IMR-90 (cell line): Measurements from ENCODE around the gene CAP2. TPM values are rescaled to one million over a fixed set of nuclear protein-coding genes. Genes with fewer than 3 reads are reported as not detected.

Source experiments
- ATAC-seq: fragments of 200-7000 bp; cut with Tn5 transposase; 2 replicates; pipeline ENCODE4 v1.9.1; 2020; ENCODE audit warnings: low read depth, mild to moderate bottlenecking, moderate library complexity
- BruUV-seq: library from RNA; stranded (reverse); fragments of 400-500 nt; replicated peaks from 2 replicates; lab custom pipeline; 2021; lab: Mats Ljungman, UMichigan
- CTCF ChIA-PET: fragments of 300-600 bp; formaldehyde crosslinking; extraction: SDS; loops from one replicate; lab custom pipeline; 2021; ENCODE audit warnings: antibody characterized with exemption; lab: Yijun Ruan, JAX
- POLR2A ChIA-PET: fragments of 300-600 bp; sonication (Branson Sonifier 250); formaldehyde crosslinking; loops from one replicate; lab custom pipeline; 2022; ENCODE audit warnings: antibody characterized with exemption; ENCODE audit not compliant: unreplicated experiment; lab: Charles Lee
- DNase-seq: peaks from one replicate; pipeline ENCODE4 v3.0.0; 2013
- H2AFZ ChIP-seq: replicated peaks from 2 replicates; pipeline ENCODE3; 2013; ENCODE audit warnings: low read length, mild to moderate bottlenecking; ENCODE audit not compliant: poor library complexity
- H2AK5ac ChIP-seq: 2 replicates; pipeline ENCODE4 v1.6.1; 2013; ENCODE audit warnings: low read depth, low read length, inconsistent platforms
- H2AK9ac ChIP-seq: replicated peaks from 2 replicates; pipeline ENCODE3; 2013; ENCODE audit warnings: mild to moderate bottlenecking, low read depth, low read length, moderate library complexity; ENCODE audit not compliant: poor library complexity
- H2BK120ac ChIP-seq: 2 replicates; pipeline ENCODE4 v1.6.1; 2013; ENCODE audit warnings: low read depth, low read length, inconsistent platforms
- H2BK15ac ChIP-seq: 3 replicates; pipeline ENCODE4 v1.6.1; 2013; ENCODE audit warnings: low read depth, low read length, inconsistent platforms
- H2BK20ac ChIP-seq: 2 replicates; pipeline ENCODE4 v1.6.1; 2013; ENCODE audit warnings: low read depth, mild to moderate bottlenecking, inconsistent platforms, low read length, moderate library complexity
- H2BK5ac ChIP-seq: 2 replicates; pipeline ENCODE4 v1.6.1; 2013; ENCODE audit warnings: mild to moderate bottlenecking, low read depth, low read length, inconsistent platforms; ENCODE audit not compliant: poor library complexity, severe bottlenecking
- H3K14ac ChIP-seq: replicated peaks from 2 replicates; pipeline ENCODE4 v1.6.1; 2013; ENCODE audit warnings: low read depth, low read length, inconsistent platforms
- H3K18ac ChIP-seq: 2 replicates; pipeline ENCODE4 v1.6.1; 2013; ENCODE audit warnings: low read depth, low read length, control low read depth
- H3K23ac ChIP-seq: 2 replicates; pipeline ENCODE4 v1.6.1; 2013; ENCODE audit warnings: low read depth, low read length, inconsistent platforms
- H3K27ac ChIP-seq: 2 replicates; pipeline ENCODE4 v1.5.1; 2013; ENCODE audit warnings: mild to moderate bottlenecking, control low read depth, low read length; ENCODE audit not compliant: insufficient read depth
- H3K27me3 ChIP-seq: 2 replicates; pipeline ENCODE4 v1.6.1; 2013; ENCODE audit warnings: low read length; ENCODE audit not compliant: control insufficient read depth, insufficient read depth
- H3K36me3 ChIP-seq: 2 replicates; pipeline ENCODE4 v1.6.1; 2013; ENCODE audit warnings: low read length, mixed read lengths; ENCODE audit not compliant: control insufficient read depth, insufficient read depth
- H3K4ac ChIP-seq: 2 replicates; pipeline ENCODE4 v1.6.1; 2013; ENCODE audit warnings: low read depth, low read length, inconsistent platforms
- H3K4me1 ChIP-seq: 2 replicates; pipeline ENCODE4 v1.6.1; 2013; ENCODE audit warnings: low read length, mixed read lengths; ENCODE audit not compliant: control insufficient read depth, insufficient read depth
- H3K4me2 ChIP-seq: 2 replicates; pipeline ENCODE4 v1.6.1; 2013; ENCODE audit warnings: low read depth, mild to moderate bottlenecking, control low read depth, low read length, moderate library complexity
- H3K4me3 ChIP-seq: 2 replicates; pipeline ENCODE4 v1.5.1; 2013; ENCODE audit warnings: low read depth, mild to moderate bottlenecking, control low read depth, low read length, moderate library complexity; ENCODE audit not compliant: insufficient read depth
- H3K56ac ChIP-seq: 2 replicates; pipeline ENCODE4 v1.6.1; 2013; ENCODE audit warnings: low read length, inconsistent platforms; ENCODE audit not compliant: insufficient read depth; ENCODE audit errors: extremely low read depth
- H3K79me1 ChIP-seq, 2 experiments: 2 replicates each; pipeline ENCODE4 v1.6.1; 2013; ENCODE audit warnings: low read length in 2 of 2, inconsistent platforms in 1 of 2, low read depth in 1 of 2
- H3K9ac ChIP-seq: 2 replicates; pipeline ENCODE4 v1.6.1; 2013; ENCODE audit warnings: low read depth, low read length, control low read depth
- H3K9me1 ChIP-seq: 2 replicates; pipeline ENCODE4 v1.6.1; 2013; ENCODE audit warnings: low read length, inconsistent platforms; ENCODE audit not compliant: insufficient read depth
- H3K9me3 ChIP-seq: 2 replicates; pipeline ENCODE4 v1.6.1; 2013; ENCODE audit warnings: low read length; ENCODE audit not compliant: control insufficient read depth, insufficient read depth
- H4K20me1 ChIP-seq: 2 replicates; pipeline ENCODE4 v1.6.1; 2013; ENCODE audit warnings: low read length, inconsistent platforms; ENCODE audit not compliant: insufficient read depth
- H4K5ac ChIP-seq: 2 replicates; pipeline ENCODE4 v1.6.1; 2013; ENCODE audit warnings: mild to moderate bottlenecking, low read depth, low read length, control low read depth
- H4K8ac ChIP-seq, 2 experiments: 2 replicates each; pipeline ENCODE4 v1.6.1; 2013; ENCODE audit warnings: low read depth in 2 of 2, low read length in 2 of 2, control low read depth in 1 of 2, inconsistent platforms in 1 of 2
- H4K91ac ChIP-seq: 2 replicates; pipeline ENCODE4 v1.6.1; 2013; ENCODE audit warnings: low read depth, low read length, inconsistent platforms; ENCODE audit not compliant: insufficient read depth
- BHLHE40 ChIP-seq: fragments of 150-350 bp; IDR thresholded peaks from 2 replicates; pipeline ENCODE4 v1.6.1; 2016; ENCODE audit warnings: mild to moderate bottlenecking, low read depth, low read length
- CEBPB ChIP-seq: IDR thresholded peaks from 2 replicates; pipeline ENCODE4 v1.6.1; 2012; ENCODE audit warnings: low read depth, low read length, improper control_type of control experiment
- CHD1 ChIP-seq: IDR thresholded peaks from 2 replicates; pipeline ENCODE4 v1.6.1; 2012; ENCODE audit warnings: low read depth, low read length, improper control_type of control experiment
- FOS ChIP-seq: fragments of 150-350 bp; IDR thresholded peaks from 2 replicates; pipeline ENCODE4 v1.6.1; 2016; ENCODE audit warnings: low read depth, low read length
- MAFK ChIP-seq: IDR thresholded peaks from 2 replicates; pipeline ENCODE4 v1.6.1; 2012; ENCODE audit warnings: low read depth, low read length, improper control_type of control experiment
- MAZ ChIP-seq: IDR thresholded peaks from 2 replicates; pipeline ENCODE4 v1.6.1; 2012; ENCODE audit warnings: low read depth, mild to moderate bottlenecking, low read length, improper control_type of control experiment, moderate library complexity, borderline replicate concordance
- MXI1 ChIP-seq: IDR thresholded peaks from 2 replicates; pipeline ENCODE4 v1.6.1; 2012; ENCODE audit warnings: low read depth, mild to moderate bottlenecking, low read length, moderate library complexity, borderline replicate concordance
- NFE2L2 ChIP-seq: fragments of 150-350 bp; IDR thresholded peaks from 2 replicates; pipeline ENCODE4 v1.6.1; 2016; ENCODE audit warnings: low read depth, mild to moderate bottlenecking, low read length
- POLR2A ChIP-seq: IDR thresholded peaks from 2 replicates; pipeline ENCODE4 v1.6.1; 2012; ENCODE audit warnings: mild to moderate bottlenecking, low read depth, low read length
- RAD21 ChIP-seq: IDR thresholded peaks from 2 replicates; pipeline ENCODE4 v1.6.1; 2012; ENCODE audit warnings: low read length, improper control_type of control experiment
- RCOR1 ChIP-seq: IDR thresholded peaks from 2 replicates; pipeline ENCODE4 v1.6.1; 2012; ENCODE audit warnings: mild to moderate bottlenecking, low read length, improper control_type of control experiment; ENCODE audit not compliant: insufficient replicate concordance
- RFX5 ChIP-seq: IDR thresholded peaks from 2 replicates; pipeline ENCODE4 v1.8.0; 2012; ENCODE audit warnings: low read depth, mild to moderate bottlenecking, low read length, moderate library complexity
- SMC3 ChIP-seq: fragments of 150-350 bp; IDR thresholded peaks from 2 replicates; pipeline ENCODE4 v1.6.1; 2016; ENCODE audit warnings: low read depth, mild to moderate bottlenecking, antibody characterized with exemption, low read length, moderate library complexity
- WGBS, 2 experiments: methylation state at CpG; one replicate each; pipeline versions ENCODE4 v1.1.5 to v1.1.7; 2013; ENCODE audit warnings: missing lambda C conversion rate in 2 of 2; ENCODE audit not compliant: insufficient read length in 1 of 2; ENCODE audit errors: extremely low coverage in 2 of 2; 5-methylcytosine and 5-hydroxymethylcytosine counted together
- dilution Hi-C: fragments of 300-500 bp; cut with HindIII; formaldehyde crosslinking; loops from one replicate; pipeline ENCODE4 v1.14.3; 2018; ENCODE audit warnings: low sequenced_read_pairs; ENCODE audit not compliant: unreplicated experiment
- in situ Hi-C: fragments of 300-500 bp; cut with MboI; formaldehyde crosslinking; loops from 3 replicates; pipeline ENCODE4 v1.14.3; 2019; ENCODE audit warnings: low sequenced_read_pairs, inconsistent platforms, mixed read lengths
- intact Hi-C: fragments of 100-400 bp; cut with micrococcal nuclease; formaldehyde crosslinking; loops from 2 replicates; pipeline ENCODE4 v1.10.0; 2022
- polyA plus RNA-seq, 3 experiments: library from polyadenylated mRNA; depleted of rRNA; stranded (reverse); fragments of >200 nt; gene quantifications; 2 replicates each; pipeline ENCODE4 v1.2.3, GENCODE V29; 2012; ENCODE audit warnings: low replicate concordance in 1 of 3
- total RNA-seq: library from RNA; depleted of rRNA; stranded (reverse); fragments of >200 nt; gene quantifications from 2 replicates; pipeline ENCODE4 v1.2.3, GENCODE V29; 2012
- TF ChIP-seq, protein P1 (sequence below): conservative IDR thresholded peaks from 2 replicates; pipeline ENCODE4 v1.5.1; 2012; ENCODE audit warnings: mild to moderate bottlenecking, low read depth, low read length, improper control_type of control experiment
- TF ChIP-seq, protein P2 (sequence below): fragments of 150-350 bp; IDR thresholded peaks from 2 replicates; pipeline ENCODE4 v1.6.1; 2016; ENCODE audit warnings: low read depth, mild to moderate bottlenecking, low read length, moderate library complexity, borderline replicate concordance
- TF ChIP-seq, protein P3 (sequence below): fragments of 150-350 bp; IDR thresholded peaks from 2 replicates; pipeline ENCODE4 v1.6.1; 2017; ENCODE audit warnings: mild to moderate bottlenecking, antibody characterized with exemption, low read length, low read depth

The CAP2 gene
- total and polyA plus RNA-seq, 2 of the 4 experiments (the other 2 are of a cell fraction) = 14.5 to 27.5 TPM

DNA sequence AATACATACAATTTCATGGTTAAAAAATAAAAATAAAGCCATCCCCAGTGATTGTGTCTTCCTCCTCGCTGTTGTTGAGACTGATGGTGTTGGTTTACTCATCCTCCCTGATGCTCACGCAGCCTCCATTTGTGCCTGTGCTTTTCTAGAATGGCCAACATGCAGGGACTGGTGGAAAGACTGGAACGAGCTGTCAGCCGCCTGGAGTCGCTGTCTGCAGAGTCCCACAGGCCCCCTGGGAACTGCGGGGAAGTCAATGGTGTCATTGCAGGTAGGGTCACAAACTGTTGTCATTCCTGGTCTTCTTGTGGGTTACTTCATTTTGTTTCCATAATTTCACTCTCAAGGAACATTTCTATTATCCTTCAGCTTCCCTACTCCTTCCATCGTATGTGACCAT is 28.0 kb downstream of the CAP2 start:
- Histone ChIP-seq H2AK5ac (no peak overlapping the region; the same call in 1 of the 2 replicates), H2BK120ac (no peak overlapping the region), H3K9ac (no peak overlapping the region), H2AFZ (no peak overlapping the region), H2BK15ac (no peak overlapping the region), H2AK9ac (no peak overlapping the region), H3K4me2 (no peak overlapping the region), H3K27me3 (no peaks in the 10 kb centered on the region), H3K4me3 (no peak overlapping the region), H3K56ac (no peak overlapping the region), H3K23ac (no peak overlapping the region), H3K36me3 (peaks cover 6% of the 10 kb centered on the region), H4K91ac (no peak overlapping the region), H3K14ac (no peak overlapping the region), H3K4ac (no peak overlapping the region), H2BK20ac (no peak overlapping the region), H3K27ac (no peak overlapping the region), H3K9me3 (no peaks in the 10 kb centered on the region), H3K4me1 (peaks cover 18% of the 10 kb centered on the region), H3K9me1 (peaks cover 7% of the 10 kb centered on the region), H3K79me1 (peaks cover 19 to 59% of the 10 kb centered on the region in 2 experiments; a peak in 3 of 4 replicates), H3K18ac (no peak overlapping the region), H4K5ac (no peak overlapping the region), H4K8ac (no peak overlapping the region), H2BK5ac (no peak overlapping the region), H4K20me1 (0 out of 2 replicates have a peak, but pooled peaks cover 4% of the 10 kb centered on the region)
- TF ChIP-seq RFX5 (no peak), FOS (no peak), BHLHE40 (no peak), MAFK (no peak), SMC3 (no peak), MAZ (no peak), NFE2L2 (no peak), RCOR1 (no peak), CEBPB (no peak), POLR2A (no peak), MXI1 (no peak), RAD21 (no peak), CHD1 (no peak)
- TF ChIP-seq, protein P1, sequence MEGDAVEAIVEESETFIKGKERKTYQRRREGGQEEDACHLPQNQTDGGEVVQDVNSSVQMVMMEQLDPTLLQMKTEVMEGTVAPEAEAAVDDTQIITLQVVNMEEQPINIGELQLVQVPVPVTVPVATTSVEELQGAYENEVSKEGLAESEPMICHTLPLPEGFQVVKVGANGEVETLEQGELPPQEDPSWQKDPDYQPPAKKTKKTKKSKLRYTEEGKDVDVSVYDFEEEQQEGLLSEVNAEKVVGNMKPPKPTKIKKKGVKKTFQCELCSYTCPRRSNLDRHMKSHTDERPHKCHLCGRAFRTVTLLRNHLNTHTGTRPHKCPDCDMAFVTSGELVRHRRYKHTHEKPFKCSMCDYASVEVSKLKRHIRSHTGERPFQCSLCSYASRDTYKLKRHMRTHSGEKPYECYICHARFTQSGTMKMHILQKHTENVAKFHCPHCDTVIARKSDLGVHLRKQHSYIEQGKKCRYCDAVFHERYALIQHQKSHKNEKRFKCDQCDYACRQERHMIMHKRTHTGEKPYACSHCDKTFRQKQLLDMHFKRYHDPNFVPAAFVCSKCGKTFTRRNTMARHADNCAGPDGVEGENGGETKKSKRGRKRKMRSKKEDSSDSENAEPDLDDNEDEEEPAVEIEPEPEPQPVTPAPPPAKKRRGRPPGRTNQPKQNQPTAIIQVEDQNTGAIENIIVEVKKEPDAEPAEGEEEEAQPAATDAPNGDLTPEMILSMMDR = no peak
- TF ChIP-seq, protein P2, sequence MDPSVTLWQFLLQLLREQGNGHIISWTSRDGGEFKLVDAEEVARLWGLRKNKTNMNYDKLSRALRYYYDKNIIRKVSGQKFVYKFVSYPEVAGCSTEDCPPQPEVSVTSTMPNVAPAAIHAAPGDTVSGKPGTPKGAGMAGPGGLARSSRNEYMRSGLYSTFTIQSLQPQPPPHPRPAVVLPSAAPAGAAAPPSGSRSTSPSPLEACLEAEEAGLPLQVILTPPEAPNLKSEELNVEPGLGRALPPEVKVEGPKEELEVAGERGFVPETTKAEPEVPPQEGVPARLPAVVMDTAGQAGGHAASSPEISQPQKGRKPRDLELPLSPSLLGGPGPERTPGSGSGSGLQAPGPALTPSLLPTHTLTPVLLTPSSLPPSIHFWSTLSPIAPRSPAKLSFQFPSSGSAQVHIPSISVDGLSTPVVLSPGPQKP = no peak
- TF ChIP-seq, protein P3, sequence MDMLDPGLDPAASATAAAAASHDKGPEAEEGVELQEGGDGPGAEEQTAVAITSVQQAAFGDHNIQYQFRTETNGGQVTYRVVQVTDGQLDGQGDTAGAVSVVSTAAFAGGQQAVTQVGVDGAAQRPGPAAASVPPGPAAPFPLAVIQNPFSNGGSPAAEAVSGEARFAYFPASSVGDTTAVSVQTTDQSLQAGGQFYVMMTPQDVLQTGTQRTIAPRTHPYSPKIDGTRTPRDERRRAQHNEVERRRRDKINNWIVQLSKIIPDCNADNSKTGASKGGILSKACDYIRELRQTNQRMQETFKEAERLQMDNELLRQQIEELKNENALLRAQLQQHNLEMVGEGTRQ = no peak
- WGBS, 2 experiments = no CpG with 5 or more reads among the region's 7 CpGs
- BruUV-seq = no TSS peak
- intact Hi-C loops = no loop called here
- DNase-seq = no peak
- in situ Hi-C loops = no loop called here
- ChIA-PET CTCF (interaction anchor here (0.6 kb wide), 1 partner anchor 109 kb away, joined by 3 read pairs; no protein-coding TSS in a partner anchor), POLR2A (no interaction called here)
- dilution Hi-C loops = no loop called here
- no peak for ATAC-seq
